RWPE2 (cell line): Measurements from ENCODE around the gene CSNK1G1.

Experiments
- ATAC-seq: fragments of 200-7000 bp; cut with Tn5 transposase; 3 replicates; pipeline ENCODE4 v1.9.1; 2021; ENCODE audit warnings: low read depth
- DNase-seq: peaks from one replicate; pipeline ENCODE4 v3.0.0-alpha.2; 2020; ENCODE audit warnings: low spot score
- H3K27ac ChIP-seq: fragments of 450-650 bp; 2 replicates; pipeline ENCODE4 v1.5.1; 2017; ENCODE audit warnings: mild to moderate bottlenecking; ENCODE audit not compliant: poor library complexity, severe bottlenecking
- H3K27me3 ChIP-seq: fragments of 250-450 bp; sonication (Bioruptor Pico); 2 replicates; pipeline ENCODE4 v1.5.1; 2021; ENCODE audit warnings: mild to moderate bottlenecking, moderate library complexity; ENCODE audit not compliant: insufficient read depth, poor library complexity, severe bottlenecking
- H3K36me3 ChIP-seq: fragments of 250-450 bp; sonication (Bioruptor Pico); 2 replicates; pipeline ENCODE4 v1.5.1; 2020; ENCODE audit warnings: low read depth, mild to moderate bottlenecking, moderate library complexity
- H3K4me1 ChIP-seq: fragments of 250-450 bp; sonication (Bioruptor Pico); 2 replicates; pipeline ENCODE4 v1.5.1; 2021; ENCODE audit warnings: mild to moderate bottlenecking, moderate library complexity; ENCODE audit not compliant: insufficient read depth, poor library complexity, severe bottlenecking
- H3K4me3 ChIP-seq: fragments of 250-450 bp; sonication (Bioruptor Pico); 2 replicates; pipeline ENCODE4 v1.5.1; 2021; ENCODE audit warnings: mild to moderate bottlenecking, moderate library complexity; ENCODE audit not compliant: severe bottlenecking
- H3K9me3 ChIP-seq: fragments of 250-450 bp; sonication (Bioruptor Pico); 2 replicates; pipeline ENCODE4 v1.5.1; 2021; ENCODE audit warnings: mild to moderate bottlenecking, moderate library complexity; ENCODE audit not compliant: severe bottlenecking
- TF ChIP-seq, protein P1 (sequence below): fragments of 450-650 bp; IDR thresholded peaks from one replicate; pipeline ENCODE4 v1.5.1; 2017; ENCODE audit warnings: mild to moderate bottlenecking, moderate library complexity; ENCODE audit not compliant: poor library complexity, severe bottlenecking

Gene CSNK1G1

GRCh38 chr15:64264502-64264901 lies 91.5 kb downstream of the CSNK1G1 start:
- Histone ChIP-seq H3K27ac (no peak overlapping the region), H3K4me1 (no peaks in the 10 kb centered on the region), H3K36me3 (peaks cover 3% of the 10 kb centered on the region; the same call in 1 of the 2 replicates), H3K27me3 (no peaks in the 10 kb centered on the region), H3K4me3 (no peak overlapping the region), H3K9me3 (no peaks in the 10 kb centered on the region)
- no peak for DNase-seq
- TF ChIP-seq, protein P1, sequence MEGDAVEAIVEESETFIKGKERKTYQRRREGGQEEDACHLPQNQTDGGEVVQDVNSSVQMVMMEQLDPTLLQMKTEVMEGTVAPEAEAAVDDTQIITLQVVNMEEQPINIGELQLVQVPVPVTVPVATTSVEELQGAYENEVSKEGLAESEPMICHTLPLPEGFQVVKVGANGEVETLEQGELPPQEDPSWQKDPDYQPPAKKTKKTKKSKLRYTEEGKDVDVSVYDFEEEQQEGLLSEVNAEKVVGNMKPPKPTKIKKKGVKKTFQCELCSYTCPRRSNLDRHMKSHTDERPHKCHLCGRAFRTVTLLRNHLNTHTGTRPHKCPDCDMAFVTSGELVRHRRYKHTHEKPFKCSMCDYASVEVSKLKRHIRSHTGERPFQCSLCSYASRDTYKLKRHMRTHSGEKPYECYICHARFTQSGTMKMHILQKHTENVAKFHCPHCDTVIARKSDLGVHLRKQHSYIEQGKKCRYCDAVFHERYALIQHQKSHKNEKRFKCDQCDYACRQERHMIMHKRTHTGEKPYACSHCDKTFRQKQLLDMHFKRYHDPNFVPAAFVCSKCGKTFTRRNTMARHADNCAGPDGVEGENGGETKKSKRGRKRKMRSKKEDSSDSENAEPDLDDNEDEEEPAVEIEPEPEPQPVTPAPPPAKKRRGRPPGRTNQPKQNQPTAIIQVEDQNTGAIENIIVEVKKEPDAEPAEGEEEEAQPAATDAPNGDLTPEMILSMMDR = no peak
- ATAC-seq = no peak

DNA sequence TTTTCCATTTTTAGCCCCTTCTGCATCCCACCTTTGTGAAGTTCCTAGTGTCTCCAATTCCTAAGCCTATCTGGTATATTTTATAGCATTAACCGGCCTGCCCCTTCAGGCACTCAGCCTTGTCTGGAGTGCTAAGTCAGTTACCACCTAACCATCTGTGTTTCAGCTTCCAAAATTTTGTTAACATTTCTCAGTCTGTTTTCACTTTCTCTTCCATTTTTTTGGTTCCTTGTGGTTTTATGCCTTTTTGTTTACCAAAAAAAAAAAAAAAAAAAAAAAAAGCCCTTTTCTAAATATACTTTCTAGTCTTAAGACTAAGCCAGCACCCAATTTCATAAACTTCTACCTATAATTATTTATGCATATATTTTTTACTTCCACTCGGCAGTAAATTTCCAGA lies 92.4 kb downstream of the CSNK1G1 start:
- ATAC-seq (no peak), DNase-seq (no peak)
- TF ChIP-seq, protein P1 = no peak
- H3K27me3 ChIP-seq = no peaks in the 10 kb centered on the region
- no peaks in the 10 kb centered on the region for H3K9me3 ChIP-seq
- H3K36me3 ChIP-seq = peaks cover 8% of the 10 kb centered on the region; the same call in 1 of the 2 replicates
- H3K4me3 ChIP-seq = no peak overlapping the region
- no peak overlapping the region for H3K27ac ChIP-seq
- no peaks in the 10 kb centered on the region for H3K4me1 ChIP-seq

GRCh38 chr15:64256051-64256450 lies 99.9 kb downstream of the CSNK1G1 start:
- H3K36me3 ChIP-seq = peaks cover 24% of the 10 kb centered on the region
- no peak for ATAC-seq
- H3K27ac ChIP-seq = no peak overlapping the region
- no peaks in the 10 kb centered on the region for H3K27me3 ChIP-seq
- no peak overlapping the region for H3K4me3 ChIP-seq
- H3K4me1 ChIP-seq = peaks cover 7% of the 10 kb centered on the region
- no peak for DNase-seq
- TF ChIP-seq, protein P1 = no peak
- H3K9me3 ChIP-seq = no peaks in the 10 kb centered on the region

DNA sequence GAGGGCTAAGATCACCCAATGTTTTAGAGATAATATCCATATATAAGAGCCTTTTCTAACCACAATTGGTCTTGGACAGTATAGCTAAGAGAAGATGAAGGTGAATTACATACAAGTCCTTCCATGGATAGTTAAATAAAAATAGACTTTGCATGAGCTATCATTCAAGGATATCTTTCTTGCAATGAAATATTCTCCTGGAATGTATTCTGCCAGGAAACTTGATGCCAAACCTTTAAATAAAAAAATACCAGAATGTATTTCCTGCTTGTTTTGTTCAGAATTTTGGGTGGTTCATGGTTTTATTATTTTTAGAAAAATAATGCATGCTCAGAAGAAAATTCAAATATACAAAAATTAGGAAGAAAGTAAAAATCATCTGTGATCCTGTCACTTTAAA lies 104.3 kb downstream of the CSNK1G1 start:
- Histone ChIP-seq H3K27ac (no peak overlapping the region), H3K27me3 (no peaks in the 10 kb centered on the region), H3K36me3 (peaks cover 18% of the 10 kb centered on the region), H3K4me3 (no peak overlapping the region), H3K9me3 (no peaks in the 10 kb centered on the region), H3K4me1 (peaks cover 50% of the 10 kb centered on the region)
- ATAC-seq (no peak), DNase-seq (no peak)
- TF ChIP-seq, protein P1 = no peak

- peak overlapping the region; percentile 51 for H3K27ac ChIP-seq
- H3K9me3 ChIP-seq = no peaks in the 10 kb centered on the region
- H3K4me3 ChIP-seq = no peak overlapping the region
- peaks cover 51% of the 10 kb centered on the region for H3K4me1 ChIP-seq
- H3K36me3 ChIP-seq = peaks cover 17% of the 10 kb centered on the region
- DNase-seq = no peak
- H3K27me3 ChIP-seq = no peaks in the 10 kb centered on the region
- no peak for ATAC-seq
- TF ChIP-seq, protein P1 = no peak
Observed at GRCh38 chr15:64251121-64251520, 104.9 kb downstream of the CSNK1G1 start.
